HCT116 (cell line): ENCODE measurements around the gene CDKN1C.

Experiments
- ATF3 ChIP-seq: IDR thresholded peaks from 2 replicates; pipeline ENCODE4 v1.6.1; 2012
- CTCF ChIP-seq, 3 experiments: fragments of 200-600 bp in 1 of 3; sonication (generic) in 1 of 3; IDR thresholded peaks in 2 of 3; conservative IDR thresholded peaks in 1 of 3; 2 replicates each; pipeline ENCODE4 v1.5.1; 2012 to 2017; ENCODE audit warnings: low read depth in 2 of 3, low read length in 2 of 3, antibody characterized with exemption in 1 of 3, borderline replicate concordance in 1 of 3, control low read depth in 1 of 3, mild to moderate bottlenecking in 1 of 3, mixed read lengths in 1 of 3, mixed run types in 1 of 3, moderate library complexity in 1 of 3; ENCODE audit not compliant: insufficient read depth in 1 of 3
- EGR1 ChIP-seq: IDR thresholded peaks from 2 replicates; pipeline ENCODE4 v1.6.1; 2012; ENCODE audit warnings: low read depth
- EZH2phosphoT487 ChIP-seq: fragments of 200-600 bp; IDR thresholded peaks from 2 replicates; pipeline ENCODE4 v1.6.1; 2018; ENCODE audit warnings: antibody characterized with exemption, borderline replicate concordance
- JUND ChIP-seq: IDR thresholded peaks from 2 replicates; pipeline ENCODE4 v1.6.1; 2012
- MAX ChIP-seq: IDR thresholded peaks from 2 replicates; pipeline ENCODE4 v1.6.1; 2012
- POLR2A ChIP-seq: IDR thresholded peaks from 2 replicates; pipeline ENCODE4 v1.7.0; 2011; ENCODE audit warnings: borderline replicate concordance; ENCODE audit not compliant: insufficient read depth, insufficient read length; ENCODE audit errors: extremely low read depth
- POLR2AphosphoS5 ChIP-seq: IDR thresholded peaks from 2 replicates; pipeline ENCODE4 v1.6.1; 2011; ENCODE audit warnings: mild to moderate bottlenecking, low read depth, low read length, moderate library complexity
- RAD21 ChIP-seq: IDR thresholded peaks from 2 replicates; pipeline ENCODE4 v1.6.1; 2012; ENCODE audit warnings: low read depth, mild to moderate bottlenecking
- TCF7L2 ChIP-seq: IDR thresholded peaks from 2 replicates; pipeline ENCODE4 v1.7.0; 2011; ENCODE audit warnings: borderline replicate concordance, inconsistent platforms; ENCODE audit not compliant: insufficient read depth, insufficient read length; ENCODE audit errors: extremely low read depth
- YY1 ChIP-seq: IDR thresholded peaks from 2 replicates; pipeline ENCODE4 v1.6.1; 2011; ENCODE audit warnings: low read length, low read depth, moderate library complexity, mild to moderate bottlenecking; ENCODE audit not compliant: insufficient replicate concordance; ENCODE audit errors: extremely low read depth
- TF ChIP-seq, protein P1 (sequence below): IDR thresholded peaks from 2 replicates; pipeline ENCODE4 v1.6.1; 2011; ENCODE audit warnings: mild to moderate bottlenecking, low read length, moderate library complexity; ENCODE audit not compliant: insufficient replicate concordance; ENCODE audit errors: extremely low read depth

DNA sequence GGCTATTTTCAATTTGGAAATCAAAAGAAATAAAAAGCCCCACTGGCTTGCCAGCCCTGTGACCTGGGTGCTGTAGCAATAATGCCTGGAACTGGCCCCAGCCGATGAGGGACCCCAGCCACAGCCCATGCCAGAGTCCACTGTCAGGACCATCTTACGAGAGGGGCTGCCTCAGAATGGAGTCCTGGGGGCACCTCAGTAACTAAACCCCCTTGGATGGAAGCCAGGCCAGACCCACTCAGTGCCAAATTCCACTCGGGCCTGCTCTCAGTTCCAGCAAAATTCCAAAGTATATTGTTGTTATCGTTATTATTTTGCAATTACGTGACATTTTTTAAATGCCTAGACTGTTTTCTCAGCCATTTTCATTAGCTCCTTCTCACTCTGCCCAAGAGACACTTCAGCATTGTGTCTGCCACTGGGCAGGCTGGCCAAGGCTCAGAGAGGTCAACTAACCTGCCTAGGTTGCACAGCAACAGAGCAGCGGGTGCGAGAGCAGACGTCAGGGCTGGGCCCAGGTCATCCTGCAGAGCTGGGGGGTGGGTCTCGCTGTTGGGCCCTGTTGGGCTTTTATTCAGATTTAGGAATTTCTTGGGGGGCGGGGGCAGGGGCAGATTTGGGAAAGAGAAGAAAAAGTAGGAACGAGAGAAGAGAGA is 19.5 kb downstream of the CDKN1C start:
- no peak for TF ChIP-seq CTCF (IDR thresholded peaks at IDR 0.05 in 2 of 3, conservative IDR thresholded peaks at IDR 0.05 in 1 of 3; ENCODE audit: borderline replicate concordance in 1 of 3, insufficient read depth in 1 of 3, low read depth in 2 of 3, low read length in 2 of 3)
- TF ChIP-seq TCF7L2 = no peak
- TF ChIP-seq MAX = no peak
- no peak for TF ChIP-seq JUND
- TF ChIP-seq ATF3 = no peak
- TF ChIP-seq POLR2AphosphoS5 = no peak
- TF ChIP-seq EGR1 = no peak
- TF ChIP-seq YY1 = no peak
- no peak for TF ChIP-seq RAD21
- TF ChIP-seq, protein P1, sequence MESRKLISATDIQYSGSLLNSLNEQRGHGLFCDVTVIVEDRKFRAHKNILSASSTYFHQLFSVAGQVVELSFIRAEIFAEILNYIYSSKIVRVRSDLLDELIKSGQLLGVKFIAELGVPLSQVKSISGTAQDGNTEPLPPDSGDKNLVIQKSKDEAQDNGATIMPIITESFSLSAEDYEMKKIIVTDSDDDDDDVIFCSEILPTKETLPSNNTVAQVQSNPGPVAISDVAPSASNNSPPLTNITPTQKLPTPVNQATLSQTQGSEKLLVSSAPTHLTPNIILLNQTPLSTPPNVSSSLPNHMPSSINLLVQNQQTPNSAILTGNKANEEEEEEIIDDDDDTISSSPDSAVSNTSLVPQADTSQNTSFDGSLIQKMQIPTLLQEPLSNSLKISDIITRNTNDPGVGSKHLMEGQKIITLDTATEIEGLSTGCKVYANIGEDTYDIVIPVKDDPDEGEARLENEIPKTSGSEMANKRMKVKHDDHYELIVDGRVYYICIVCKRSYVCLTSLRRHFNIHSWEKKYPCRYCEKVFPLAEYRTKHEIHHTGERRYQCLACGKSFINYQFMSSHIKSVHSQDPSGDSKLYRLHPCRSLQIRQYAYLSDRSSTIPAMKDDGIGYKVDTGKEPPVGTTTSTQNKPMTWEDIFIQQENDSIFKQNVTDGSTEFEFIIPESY = no peak
- no peak for TF ChIP-seq POLR2A
- no peak for TF ChIP-seq EZH2phosphoT487
